SJCRH30 (cell line): Measurements from ENCODE around the gene AMZ1. TPM values are rescaled to one million over a fixed set of nuclear protein-coding genes. Genes with fewer than 3 reads are reported as not detected.
"Not testable (repeated sequence)": the region's sequence is repeated elsewhere in the genome, so short reads cannot be mapped to it uniquely, and the experiment has no call there.

Source experiments
- DNase-seq, 2 experiments: peaks; one replicate each; pipeline ENCODE4 v3.0.0-alpha.2; 2015 to 2020
- H3K27ac ChIP-seq: fragments of 250-450 bp; sonication (Bioruptor Pico); 2 replicates; pipeline ENCODE4 v1.5.1; 2020; ENCODE audit warnings: mild to moderate bottlenecking, moderate library complexity
- H3K27me3 ChIP-seq: fragments of 250-450 bp; sonication (Bioruptor Pico); 2 replicates; pipeline ENCODE4 v1.5.1; 2020; ENCODE audit warnings: mild to moderate bottlenecking, moderate library complexity
- H3K36me3 ChIP-seq: fragments of 250-450 bp; sonication (Bioruptor Pico); 2 replicates; pipeline ENCODE4 v1.5.1; 2020; ENCODE audit warnings: mild to moderate bottlenecking, moderate library complexity
- H3K4me1 ChIP-seq: fragments of 250-450 bp; sonication (Bioruptor Pico); 2 replicates; pipeline ENCODE4 v1.5.1; 2020; ENCODE audit warnings: mild to moderate bottlenecking, moderate library complexity
- H3K4me3 ChIP-seq: fragments of 250-450 bp; sonication (Bioruptor Pico); 2 replicates; pipeline ENCODE4 v1.5.1; 2020; ENCODE audit warnings: mild to moderate bottlenecking, moderate library complexity
- H3K9me3 ChIP-seq: fragments of 250-450 bp; sonication (Bioruptor Pico); replicated peaks from 2 replicates; pipeline ENCODE4 v1.5.1; 2020; ENCODE audit warnings: mild to moderate bottlenecking, moderate library complexity
- total RNA-seq: library from RNA; depleted of rRNA; stranded (reverse); fragments of >200 nt; shearing (Covaris generic); gene quantifications from 2 replicates; pipeline ENCODE4 v1.2.3, GENCODE V29; 2014

AMZ1 gene
- total RNA-seq, 1 experiment from 2014 or later = 0.02 TPM

DNA sequence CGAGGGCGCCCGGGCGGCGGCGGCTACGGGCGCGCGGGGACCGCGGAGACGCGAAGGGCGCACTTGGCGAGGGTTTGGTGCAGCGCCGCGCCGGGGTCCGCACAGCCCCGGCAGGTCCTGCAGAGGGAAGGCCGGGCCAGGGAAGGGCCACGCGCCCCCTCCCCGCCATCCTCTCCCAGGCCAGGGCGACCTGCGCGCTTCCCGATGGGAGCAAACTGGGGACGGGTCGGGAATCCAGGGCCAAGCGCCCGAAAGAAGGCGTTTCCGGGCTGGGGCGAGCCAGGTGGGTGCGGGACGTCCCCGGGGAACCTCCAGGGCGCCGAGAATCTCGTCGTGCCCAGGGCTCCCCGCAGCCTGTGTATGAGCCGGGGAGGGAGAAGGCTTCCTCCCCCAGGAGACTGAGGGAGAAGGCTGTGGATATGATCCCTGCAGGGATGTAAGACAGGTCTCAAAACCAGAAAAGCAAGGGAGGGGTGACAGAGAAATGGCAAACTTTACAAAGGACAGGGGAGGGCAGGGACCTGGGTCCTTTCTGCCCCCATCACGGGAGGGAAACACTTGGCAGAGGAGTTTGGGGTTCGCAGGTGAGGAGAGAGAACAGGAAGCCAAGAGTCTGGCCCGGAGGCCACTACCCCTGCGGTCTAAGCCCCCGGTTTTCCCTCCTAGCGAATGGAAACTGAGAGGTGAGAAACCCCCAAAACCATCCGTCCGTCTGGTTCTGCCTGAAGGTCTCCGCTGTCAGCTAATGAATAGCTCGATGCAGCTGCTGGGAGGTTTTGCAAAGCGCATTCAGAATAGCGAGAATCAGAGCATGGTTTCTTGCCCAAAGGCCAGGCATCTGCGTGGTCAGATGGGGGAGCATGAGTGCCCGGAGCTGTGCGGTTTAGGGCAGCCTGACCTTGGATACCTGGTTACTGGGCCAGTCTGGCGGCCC lies 674 bp downstream of the AMZ1 start:
- H3K9me3 ChIP-seq = 0 out of 2 replicates have a peak, but pooled peaks cover 4% of the 10 kb centered on the region
- no peaks in the 10 kb centered on the region for H3K36me3 ChIP-seq
- H3K27ac ChIP-seq = peak overlapping the region; percentile 11; the same call in 1 of the 2 replicates
- H3K4me1 ChIP-seq = peaks cover 38% of the 10 kb centered on the region
- H3K27me3 ChIP-seq = no peaks in the 10 kb centered on the region
- H3K4me3 ChIP-seq = peak overlapping the region; percentile 9; the same call in 1 of the 2 replicates
- DNase-seq = peak; percentile 63 to 80

DNA sequence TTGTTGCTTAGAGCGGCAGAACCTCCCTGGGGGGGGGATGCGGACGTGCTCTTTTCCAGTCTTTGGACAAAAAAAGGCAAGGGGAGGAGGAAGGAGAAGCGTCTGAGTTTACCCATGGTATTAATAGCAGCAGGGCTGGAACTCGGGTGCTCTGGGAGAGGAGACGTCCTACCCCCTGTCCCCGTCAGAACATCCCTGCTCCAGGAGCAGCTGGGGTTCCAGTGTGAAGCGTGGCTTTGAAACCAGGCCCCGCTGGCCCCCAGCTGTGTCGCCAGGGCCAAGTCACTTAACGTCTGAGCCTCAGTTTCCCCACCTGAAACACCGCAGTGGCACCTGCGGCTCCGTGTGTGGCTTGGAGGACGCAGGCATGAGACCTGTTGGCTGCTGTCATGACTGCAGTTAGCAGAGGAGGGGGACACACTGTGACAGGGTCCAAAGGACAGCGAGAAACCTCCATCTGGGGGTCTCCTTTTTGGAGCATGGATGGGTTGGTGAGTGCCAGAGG lies 1.4 kb downstream of the AMZ1 start:
- Histone ChIP-seq H3K36me3 (no peaks in the 10 kb centered on the region), H3K27me3 (no peaks in the 10 kb centered on the region), H3K4me1 (peaks cover 38% of the 10 kb centered on the region), H3K27ac (no peak overlapping the region; the same call in 1 of the 2 replicates), H3K9me3 (no peaks in the 10 kb centered on the region), H3K4me3 (peak overlapping the region; percentile 9; the same call in 1 of the 2 replicates)
- no peak for DNase-seq

DNA sequence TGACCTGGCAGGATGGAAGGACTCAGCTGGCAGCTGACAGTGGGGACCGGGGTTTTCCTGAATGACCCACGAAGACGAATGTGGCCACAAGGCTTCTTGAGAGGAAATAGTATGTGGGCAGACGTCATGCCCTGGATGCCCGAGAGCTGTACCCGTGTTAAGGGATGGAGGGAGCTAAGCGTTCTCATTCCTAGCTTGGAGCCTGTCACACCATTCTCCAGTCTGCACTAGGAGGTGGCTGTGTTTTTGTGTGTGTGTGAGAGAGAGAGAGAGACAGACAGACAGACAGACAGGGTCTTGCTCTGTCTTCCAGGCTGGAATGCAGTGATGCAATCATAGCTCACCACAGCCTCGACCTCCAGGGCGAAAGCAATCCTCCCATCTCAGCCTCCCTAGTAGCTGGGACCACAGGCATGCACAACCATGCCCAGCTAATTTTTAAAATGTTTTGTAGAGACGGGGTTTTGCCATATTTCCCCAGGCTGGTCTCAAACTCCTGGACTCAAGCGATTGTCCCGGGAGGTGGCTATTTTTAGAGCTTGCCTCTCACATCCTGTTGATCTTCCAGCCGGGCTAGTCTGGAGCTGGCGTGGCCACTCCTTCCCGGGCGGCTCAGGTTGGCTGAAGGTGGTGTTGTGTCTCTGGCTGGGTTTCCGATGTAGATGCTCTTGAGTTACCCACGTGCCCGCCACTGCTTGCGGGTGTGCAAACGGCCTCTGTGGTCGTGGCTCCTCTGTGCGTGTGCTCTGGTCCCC lies 2.1 kb downstream of the AMZ1 start:
- DNase-seq = peak in 1 of 2 experiments; percentile 35
- H3K9me3 ChIP-seq = no peaks in the 10 kb centered on the region

DNA sequence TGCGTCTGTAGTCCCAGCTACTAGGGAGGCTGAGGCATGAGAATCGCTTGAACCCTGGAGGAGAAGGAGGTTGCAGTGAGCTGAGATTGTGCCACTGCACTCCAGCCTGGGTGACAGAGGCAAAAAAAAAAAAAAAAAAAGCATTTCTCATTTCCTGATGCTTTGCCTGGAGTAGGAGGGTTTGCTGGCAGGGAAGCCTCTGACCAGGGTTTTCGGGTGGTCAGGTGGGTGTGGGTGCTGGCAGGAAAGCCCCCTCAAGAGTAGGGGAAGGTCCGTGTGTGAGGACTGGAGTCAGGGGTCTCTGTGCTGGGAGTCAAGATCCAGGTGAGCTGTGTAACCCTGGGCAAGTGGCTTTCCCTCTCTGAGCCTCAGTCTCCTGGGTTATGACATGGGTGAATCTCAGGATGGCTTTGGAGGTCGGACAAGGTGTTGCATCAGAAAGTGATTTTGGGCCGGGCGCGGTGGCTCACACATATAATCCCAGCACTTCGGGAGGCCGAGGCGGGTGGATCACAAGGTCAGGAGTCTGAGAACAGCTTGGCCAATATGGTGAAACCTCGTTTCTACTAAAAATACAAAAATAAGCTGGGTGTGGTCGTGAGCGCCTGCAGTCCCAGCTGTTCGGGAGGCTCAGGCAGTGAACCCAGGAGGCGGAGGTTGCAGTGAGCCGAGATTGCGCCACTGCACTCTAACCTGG lies 3.2 kb downstream of the AMZ1 start:
- Histone ChIP-seq H3K4me3 (no peak overlapping the region), H3K9me3 (no peaks in the 10 kb centered on the region), H3K27ac (no peak overlapping the region), H3K4me1 (peaks cover 38% of the 10 kb centered on the region), H3K27me3 (no peaks in the 10 kb centered on the region), H3K36me3 (no peaks in the 10 kb centered on the region)
- DNase-seq = peak; percentile 57 to 61

More for the DNA sequence above, 2.1 kb downstream of the AMZ1 start:
- Histone ChIP-seq H3K4me1 (peaks cover 38% of the 10 kb centered on the region), H3K4me3 (no peak overlapping the region), H3K27me3 (no peaks in the 10 kb centered on the region), H3K27ac (no peak overlapping the region), H3K36me3 (no peaks in the 10 kb centered on the region)

- H3K9me3 ChIP-seq, H3K4me3 ChIP-seq, H3K27me3 ChIP-seq, H3K27ac ChIP-seq, DNase-seq, H3K36me3 ChIP-seq: not testable (repeated sequence)
- peaks cover 38% of the 10 kb centered on the region for H3K4me1 ChIP-seq
These were observed 4.0 kb downstream of the AMZ1 start for GRCh38 chr7:2691932-2692439.

DNA sequence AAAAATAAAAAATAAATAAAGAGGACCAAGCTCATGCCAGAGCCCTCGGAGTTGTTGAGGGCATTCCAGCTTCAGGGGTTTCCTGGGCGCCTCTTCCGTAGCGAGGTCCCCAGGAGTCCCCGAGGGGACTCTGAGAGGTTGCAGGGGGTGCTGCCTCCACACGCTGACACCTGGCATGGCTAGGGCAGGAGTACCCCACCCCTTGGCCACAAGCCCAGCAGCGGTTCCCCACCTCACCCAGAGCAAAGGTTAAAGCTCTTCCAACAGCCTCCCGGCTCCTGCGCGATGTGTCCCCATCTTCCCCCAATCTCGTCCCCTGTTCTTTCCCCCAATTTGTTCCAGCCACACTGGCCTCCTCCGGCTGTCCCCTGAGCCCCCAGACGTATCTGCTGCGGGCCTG lies 4.5 kb downstream of the AMZ1 start:
- no peak for DNase-seq
- Histone ChIP-seq H3K4me3 (no peak overlapping the region), H3K9me3 (no peaks in the 10 kb centered on the region), H3K4me1 (peaks cover 35% of the 10 kb centered on the region), H3K27ac (no peak overlapping the region), H3K27me3 (0 out of 2 replicates have a peak, but pooled peaks cover 3% of the 10 kb centered on the region), H3K36me3 (no peaks in the 10 kb centered on the region)

DNA sequence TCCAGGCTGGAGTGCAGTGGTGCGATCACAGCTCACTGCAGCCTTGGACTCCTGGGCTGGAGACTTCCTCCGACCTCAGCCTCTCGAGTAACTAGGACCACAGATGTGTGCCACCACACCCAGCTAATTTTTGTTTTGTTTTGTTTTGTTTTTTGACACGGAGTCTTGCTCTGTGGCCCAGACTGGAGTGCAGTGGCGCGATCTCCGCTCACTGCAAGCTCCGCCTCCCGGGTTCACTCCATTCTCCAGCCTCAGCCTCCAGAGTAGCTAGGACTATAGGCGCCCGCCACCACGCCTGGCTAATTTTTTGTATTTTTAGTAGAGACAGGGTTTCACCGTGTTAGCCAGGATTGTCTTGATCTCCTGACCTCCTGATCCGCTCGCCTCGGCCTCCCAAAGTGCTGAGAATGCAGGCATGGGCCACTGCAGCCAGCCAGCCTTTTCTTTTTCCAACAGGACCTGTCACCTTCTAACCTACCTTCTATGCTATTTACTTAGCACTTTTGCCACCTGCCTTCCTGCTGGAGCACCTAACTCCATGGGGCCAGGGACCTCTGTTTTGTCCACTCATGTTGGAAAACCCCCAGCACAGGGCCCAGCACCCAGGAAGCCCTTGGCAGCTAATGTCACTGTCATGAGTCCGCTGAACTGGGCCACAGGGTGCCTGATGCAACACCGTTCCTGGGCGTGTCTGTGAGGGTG lies 5.6 kb downstream of the AMZ1 start:
- H3K4me1 ChIP-seq = peaks cover 30% of the 10 kb centered on the region
- not testable (repeated sequence) for H3K27ac ChIP-seq, H3K9me3 ChIP-seq, DNase-seq, H3K27me3 ChIP-seq, H3K4me3 ChIP-seq, H3K36me3 ChIP-seq

- peaks cover 12% of the 10 kb centered on the region; the same call in 1 of the 2 replicates for H3K27me3 ChIP-seq
- DNase-seq, H3K36me3 ChIP-seq: not testable (repeated sequence)
These were observed 6.1 kb downstream of the AMZ1 start for GRCh38 chr7:2694122-2694436.

DNA sequence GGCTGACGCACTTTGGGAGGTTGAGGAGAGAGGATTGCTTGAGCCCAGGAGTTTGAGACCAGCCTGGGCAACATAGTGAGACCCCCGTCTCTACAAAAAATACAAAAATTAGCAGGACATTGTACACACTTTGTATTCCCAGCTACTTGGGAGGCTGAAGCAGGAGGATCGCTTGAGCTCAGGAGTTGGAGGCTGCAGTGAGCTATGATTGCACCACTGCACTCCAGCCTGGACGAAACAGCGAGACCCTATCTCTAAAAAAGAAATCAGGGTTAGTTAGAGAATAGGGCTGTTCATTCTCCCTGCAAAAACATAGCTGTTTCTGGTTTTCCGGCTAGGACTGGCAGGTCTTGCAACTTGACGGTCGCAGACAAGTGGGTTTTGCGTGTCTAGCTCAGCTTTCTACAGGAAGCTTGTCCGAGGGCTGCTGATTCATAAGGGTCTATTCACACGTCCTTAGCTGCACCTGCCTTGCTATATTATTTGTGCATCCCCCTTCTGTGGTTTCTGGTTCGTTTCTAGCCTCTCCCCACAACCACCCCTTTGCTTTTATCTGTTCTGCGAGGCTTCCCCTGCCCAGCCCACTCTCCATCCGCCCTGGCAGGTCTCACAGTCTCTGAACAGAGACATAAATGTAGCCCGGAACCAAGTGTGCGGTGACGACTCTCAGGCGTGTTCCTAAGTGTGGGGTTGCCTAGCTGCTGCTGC lies 10.7 kb downstream of the AMZ1 start:
- H3K9me3 ChIP-seq = no peaks in the 10 kb centered on the region
- peaks cover 7% of the 10 kb centered on the region for H3K4me1 ChIP-seq
- peaks cover 32% of the 10 kb centered on the region for H3K27me3 ChIP-seq
- no peaks in the 10 kb centered on the region for H3K36me3 ChIP-seq
- H3K27ac ChIP-seq = no peak overlapping the region
- peak in 1 of 2 experiments; percentile 59 for DNase-seq
- H3K4me3 ChIP-seq = no peak overlapping the region

More at GRCh38 chr7:2694122-2694436, 6.1 kb downstream of the AMZ1 start:
- H3K27ac ChIP-seq, H3K4me3 ChIP-seq, H3K9me3 ChIP-seq: not testable (repeated sequence)
- H3K4me1 ChIP-seq = peaks cover 29% of the 10 kb centered on the region

GRCh38 chr7:2699289-2699620 lies 11.3 kb downstream of the AMZ1 start:
- Histone ChIP-seq H3K9me3 (no peaks in the 10 kb centered on the region), H3K36me3 (no peaks in the 10 kb centered on the region), H3K27ac (no peak overlapping the region), H3K4me3 (no peak overlapping the region), H3K27me3 (peaks cover 32% of the 10 kb centered on the region), H3K4me1 (peaks cover 7% of the 10 kb centered on the region)
- no peak for DNase-seq

DNA sequence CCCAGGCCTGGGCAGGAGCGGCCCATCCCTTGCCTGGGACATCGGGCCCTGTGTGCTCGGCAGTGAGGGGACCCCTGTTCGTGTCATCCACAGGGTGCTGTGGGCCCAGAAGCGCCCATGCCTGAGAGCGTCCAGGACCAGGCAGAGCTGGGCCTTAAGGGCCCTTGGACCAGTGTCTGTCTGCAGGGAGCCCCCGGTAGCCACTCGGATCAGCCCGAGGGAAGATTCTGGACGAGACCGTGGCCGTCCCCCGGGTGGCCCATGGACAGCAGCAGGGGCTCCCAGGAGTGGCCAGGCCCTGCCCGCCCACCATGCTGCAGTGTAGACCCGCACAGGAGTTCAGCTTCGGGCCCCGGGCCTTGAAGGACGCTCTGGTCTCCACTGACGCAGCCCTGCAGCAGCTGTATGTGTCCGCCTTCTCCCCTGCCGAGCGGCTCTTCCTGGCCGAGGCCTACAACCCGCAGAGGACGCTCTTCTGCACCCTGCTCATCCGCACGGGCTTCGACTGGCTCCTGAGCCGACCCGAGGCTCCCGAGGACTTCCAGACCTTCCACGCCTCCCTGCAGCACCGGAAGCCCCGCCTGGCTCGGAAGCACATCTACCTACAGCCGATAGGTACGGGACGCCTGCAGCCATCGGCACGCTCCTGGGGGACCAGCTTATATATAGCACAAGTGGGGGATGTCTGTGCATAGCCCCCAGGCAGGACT lies 12.3 kb downstream of the AMZ1 start:
- H3K36me3 ChIP-seq = no peaks in the 10 kb centered on the region
- no peak for DNase-seq
- no peaks in the 10 kb centered on the region for H3K9me3 ChIP-seq
- H3K27ac ChIP-seq = no peak overlapping the region
- H3K4me3 ChIP-seq = no peak overlapping the region
- H3K4me1 ChIP-seq = peaks cover 13% of the 10 kb centered on the region
- H3K27me3 ChIP-seq = peaks cover 32% of the 10 kb centered on the region

- Histone ChIP-seq H3K4me3 (no peak overlapping the region), H3K36me3 (no peaks in the 10 kb centered on the region), H3K4me1 (peaks cover 25% of the 10 kb centered on the region), H3K27me3 (peaks cover 32% of the 10 kb centered on the region), H3K27ac (no peak overlapping the region), H3K9me3 (no peaks in the 10 kb centered on the region)
- DNase-seq = no peak
These were observed 13.4 kb downstream of the AMZ1 start for GRCh38 chr7:2701424-2701823.
